Stimulated activated CD8-positive, alpha-beta memory T cell treated with anti-CD3 and anti-CD28 coated beads, Interleukin-2, amount 100 ng/mL, for 48 hours (primary cell): Measurements from ENCODE around the gene DNAJC11.
"Not testable (repeated sequence)": the region's sequence is repeated elsewhere in the genome, so short reads cannot be mapped to it uniquely, and the experiment has no call there.

Source experiments
- DNase-seq, 2 donors: peaks; one replicate each; pipeline ENCODE4 v3.0.0-alpha.2; 2020; ENCODE audit warnings: low read depth in 2 of 2

The DNAJC11 gene

GRCh38 chr1:6652986-6653385 is 48.6 kb downstream of the DNAJC11 start:
- no peak for DNase-seq

GRCh38 chr1:6651909-6652308 is 49.7 kb downstream of the DNAJC11 start:
- no peak for DNase-seq

DNA sequence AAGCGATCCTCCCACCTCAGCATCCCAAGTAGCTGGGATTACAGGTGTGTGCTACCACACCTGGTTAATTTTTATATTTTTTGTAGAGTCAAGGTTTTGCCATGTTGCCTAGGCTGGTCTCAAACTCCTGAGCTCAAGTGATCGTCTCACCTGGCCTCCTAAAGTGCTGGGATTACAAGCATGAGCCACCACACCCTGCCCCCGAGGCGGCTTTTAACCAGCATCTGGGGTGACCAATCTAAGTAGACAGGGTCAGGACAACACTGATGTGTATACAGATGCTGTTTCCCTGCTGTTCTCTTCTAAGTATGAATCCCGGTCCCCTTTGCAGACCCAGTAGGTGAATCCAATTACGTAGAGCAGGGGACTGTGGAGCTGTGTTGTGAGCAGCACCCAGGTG is 53.1 kb downstream of the DNAJC11 start:
- DNase-seq, result no peak

- no peak for DNase-seq
These were observed 55.0 kb downstream of the DNAJC11 start for GRCh38 chr1:6646499-6647148.

DNA sequence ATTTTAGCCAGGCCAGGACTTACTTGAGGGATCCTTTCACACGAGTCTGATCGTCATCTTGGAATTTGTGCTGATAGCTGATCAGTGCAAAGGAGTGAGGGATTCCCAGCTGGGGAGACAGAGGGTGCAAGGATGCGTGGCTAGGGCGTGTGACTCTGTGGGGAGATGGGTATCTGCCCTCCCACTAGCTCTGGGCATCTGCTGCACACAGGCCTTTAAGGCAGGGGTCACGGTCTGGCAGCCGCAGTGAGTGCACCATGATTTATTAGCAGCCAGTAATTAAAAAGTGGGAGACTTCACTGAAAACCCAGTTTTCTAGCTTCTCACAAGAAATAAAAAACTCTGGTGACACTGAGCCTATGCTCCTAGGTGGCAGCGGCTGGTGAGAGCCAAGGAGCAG is 56.6 kb downstream of the DNAJC11 start:
- DNase-seq, result no peak

GRCh38 chr1:6640867-6641266 is 60.7 kb downstream of the DNAJC11 start:
- not testable (repeated sequence) for DNase-seq

- DNase-seq, result no peak
These were observed 63.4 kb downstream of the DNAJC11 start for GRCh38 chr1:6638226-6638625.

DNA sequence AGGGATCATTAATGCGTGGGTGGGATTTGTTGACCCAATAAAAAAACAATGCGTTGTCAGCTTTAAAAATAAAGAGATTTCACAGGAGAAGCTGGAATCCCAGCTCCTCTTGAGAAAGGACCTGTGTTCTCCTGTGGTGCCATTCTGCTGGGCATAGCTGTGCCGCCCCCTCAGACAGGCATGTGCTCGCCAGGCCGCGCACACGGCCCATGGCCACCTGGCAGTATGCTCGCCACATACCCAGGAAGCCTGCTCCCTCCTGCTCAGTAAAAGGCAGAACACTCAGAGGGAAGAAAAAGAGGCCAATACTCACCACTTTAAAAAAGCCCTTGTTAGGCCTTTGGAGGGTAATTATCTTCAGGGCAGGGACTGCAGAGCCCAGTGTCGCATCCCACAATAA is 63.8 kb downstream of the DNAJC11 start:
- DNase-seq, result no peak

DNA sequence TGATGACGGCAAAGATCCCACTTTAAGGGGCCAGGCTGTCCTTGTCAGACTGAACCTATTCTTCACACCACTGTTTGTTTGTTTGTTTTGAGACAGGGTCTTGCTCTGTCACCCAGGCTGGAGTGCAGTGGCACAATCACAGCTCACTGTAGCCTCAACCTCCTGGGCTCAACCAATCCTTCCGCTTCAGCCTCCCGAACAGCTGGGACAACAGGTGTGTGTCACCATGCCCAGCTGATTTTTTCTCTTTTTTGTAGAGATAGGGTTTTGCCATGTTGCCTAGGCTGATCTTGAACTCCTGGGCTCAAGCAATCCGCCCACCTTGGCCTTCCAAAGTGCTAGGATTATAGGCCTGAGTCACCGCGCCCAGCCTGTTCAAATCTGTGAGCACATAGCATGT is 64.8 kb downstream of the DNAJC11 start:
- not testable (repeated sequence) for DNase-seq

- DNase-seq, result no peak
These were observed 65.5 kb downstream of the DNAJC11 start for GRCh38 chr1:6635910-6636760.

DNA sequence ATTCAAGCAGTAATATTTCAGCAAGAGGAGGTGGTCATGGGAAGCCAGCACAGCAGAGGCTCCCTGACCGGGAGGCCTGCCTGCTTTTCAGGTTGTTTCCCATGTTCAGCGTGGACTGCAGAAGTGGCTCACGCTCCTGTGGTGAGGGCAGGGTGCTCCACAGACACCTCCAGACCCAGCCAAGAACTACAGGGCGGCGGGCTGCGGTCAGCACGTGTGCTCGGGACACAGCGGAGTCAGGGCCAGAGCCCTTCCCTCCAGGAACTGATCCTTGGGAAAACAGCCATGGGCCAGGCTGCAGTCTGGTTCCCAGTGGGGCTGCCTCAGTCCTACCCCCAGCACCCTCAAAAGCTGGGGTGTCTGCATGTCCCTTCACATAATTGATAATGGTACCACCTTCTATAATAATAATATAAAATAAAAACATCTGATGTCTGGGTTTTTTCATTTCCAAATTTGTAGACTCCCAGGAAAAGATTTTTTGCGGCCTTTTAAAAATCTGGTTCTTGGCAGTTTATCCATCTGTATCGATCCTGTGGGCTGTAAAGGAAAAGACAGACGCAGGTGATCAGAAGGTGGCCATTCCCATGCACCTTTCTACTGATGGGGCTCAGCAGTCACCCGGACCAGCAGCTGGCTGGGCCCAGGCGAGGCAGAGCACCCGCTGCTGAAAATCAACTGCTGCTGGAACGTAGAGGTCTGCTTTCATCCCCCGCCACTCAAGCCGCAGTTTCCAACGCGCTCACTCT is 66.3 kb downstream of the DNAJC11 start:
- no peak for DNase-seq

DNA sequence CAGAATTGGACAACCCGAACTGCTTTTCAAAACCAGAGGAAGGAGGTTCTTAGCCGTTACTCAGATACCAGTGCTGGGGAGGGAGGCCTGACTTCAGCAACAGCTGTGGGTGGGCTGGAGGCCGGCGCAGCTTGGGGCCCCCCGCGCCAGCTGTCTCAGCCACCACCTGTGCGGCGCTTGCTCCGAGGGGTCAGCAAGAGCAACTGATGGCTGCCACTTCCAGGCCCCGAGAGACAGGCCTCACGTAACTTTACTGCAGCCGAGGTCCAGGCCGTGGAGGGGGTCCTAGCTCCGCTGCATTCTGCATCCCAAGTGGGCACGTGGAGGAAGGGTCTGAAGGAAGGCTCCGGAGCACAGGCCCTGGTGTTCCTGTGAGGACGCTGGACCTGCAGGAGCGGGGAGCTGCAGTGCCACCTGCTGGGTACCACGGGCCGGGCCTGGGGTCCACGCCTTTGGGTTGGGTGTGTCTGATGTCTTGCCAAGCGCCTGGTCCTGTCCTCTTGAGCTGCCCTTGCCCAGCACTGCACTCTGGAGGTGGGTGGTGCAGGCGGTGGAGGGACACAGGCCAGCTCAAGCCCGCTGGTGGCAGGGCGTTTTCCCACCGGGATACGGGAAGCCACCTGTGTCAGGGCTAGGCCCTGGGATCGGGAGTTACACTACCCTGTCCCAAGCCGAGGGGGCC is 67.1 kb downstream of the DNAJC11 start:
- DNase-seq, result peak in 1 of 2 donors; percentile 17

DNA sequence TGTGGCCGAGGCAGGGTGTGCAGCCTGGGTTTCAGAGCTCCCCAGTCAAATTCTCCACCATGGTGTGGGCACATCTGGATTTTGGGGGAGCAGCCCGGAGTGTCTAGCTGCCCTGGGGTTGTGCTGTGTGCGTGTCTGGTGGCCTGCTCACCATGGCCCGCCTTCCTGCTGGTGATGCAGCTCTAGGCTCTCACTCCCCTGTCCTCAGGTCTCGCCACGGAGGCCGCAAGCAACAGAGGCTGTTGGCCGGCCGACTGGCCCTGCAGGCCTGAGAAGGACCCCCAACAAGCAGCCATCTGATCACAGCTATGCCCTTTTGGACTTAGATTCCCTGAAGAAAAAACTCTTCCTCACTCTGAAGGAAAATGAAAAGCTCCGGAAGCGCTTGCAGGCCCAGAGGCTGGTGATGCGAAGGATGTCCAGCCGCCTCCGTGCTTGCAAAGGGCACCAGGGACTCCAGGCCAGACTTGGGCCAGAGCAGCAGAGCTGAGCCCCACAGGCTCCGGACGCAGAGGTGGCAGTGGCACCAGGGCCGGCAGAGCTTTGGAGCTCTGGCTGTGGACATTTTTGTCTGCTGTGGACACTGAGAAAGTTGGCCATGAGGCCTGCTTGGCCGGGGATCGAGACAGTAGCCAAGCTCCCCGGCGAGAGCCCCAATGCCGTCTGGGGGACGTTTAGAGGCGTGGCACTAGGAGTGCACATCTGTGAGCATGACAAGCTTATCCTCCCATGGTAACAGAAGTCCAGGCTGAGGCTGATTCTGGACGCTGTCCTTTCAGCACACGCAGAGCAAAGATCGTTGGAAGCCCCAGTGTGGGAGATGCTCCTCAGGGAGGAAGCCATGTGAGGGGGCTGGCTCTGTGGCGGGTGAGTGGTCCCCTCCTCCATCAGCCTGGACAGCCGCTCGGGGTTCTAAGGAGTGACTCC is 68.8 kb downstream of the DNAJC11 start:
- DNase-seq, result no peak

DNA sequence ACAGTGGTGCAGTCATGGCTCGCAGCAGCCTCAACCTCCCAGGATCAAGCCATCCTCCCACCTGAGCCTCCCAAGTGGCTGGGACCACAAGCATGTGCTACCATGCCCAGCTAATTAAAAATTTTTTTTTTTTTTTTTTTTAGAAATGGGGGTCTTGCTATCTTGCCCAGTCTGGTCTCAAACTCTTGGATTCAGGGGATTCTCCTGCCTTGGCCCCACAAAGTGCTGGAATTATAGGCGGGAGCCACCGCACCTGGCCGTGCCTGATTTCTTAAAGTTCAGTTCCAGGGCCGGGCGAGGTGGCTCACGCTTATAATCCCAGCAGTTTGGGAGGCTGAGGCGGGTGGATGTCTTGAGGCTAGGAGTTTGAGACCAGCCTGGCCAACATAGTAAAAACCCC is 70.6 kb downstream of the DNAJC11 start:
- no peak for DNase-seq

DNA sequence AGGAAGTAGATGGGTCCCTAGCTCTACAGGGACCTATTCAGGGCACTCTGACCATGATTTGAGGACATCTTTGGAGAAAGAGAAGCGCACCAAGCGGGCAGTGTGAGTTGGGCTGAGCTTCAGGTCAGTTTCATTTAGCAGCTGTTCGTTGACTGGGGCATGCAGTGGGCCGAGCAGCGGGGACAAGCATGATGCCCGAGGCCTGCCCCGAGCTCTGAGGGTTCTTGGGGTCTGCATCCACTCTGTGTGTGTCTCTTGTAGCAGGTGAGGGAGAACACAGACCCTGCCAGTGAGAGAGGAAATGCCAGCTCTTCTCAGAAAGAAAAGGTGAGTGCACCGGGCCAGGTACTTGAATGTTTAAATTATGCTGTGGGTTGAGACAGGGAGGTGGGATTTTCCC is 71.6 kb downstream of the DNAJC11 start:
- no peak for DNase-seq

DNA sequence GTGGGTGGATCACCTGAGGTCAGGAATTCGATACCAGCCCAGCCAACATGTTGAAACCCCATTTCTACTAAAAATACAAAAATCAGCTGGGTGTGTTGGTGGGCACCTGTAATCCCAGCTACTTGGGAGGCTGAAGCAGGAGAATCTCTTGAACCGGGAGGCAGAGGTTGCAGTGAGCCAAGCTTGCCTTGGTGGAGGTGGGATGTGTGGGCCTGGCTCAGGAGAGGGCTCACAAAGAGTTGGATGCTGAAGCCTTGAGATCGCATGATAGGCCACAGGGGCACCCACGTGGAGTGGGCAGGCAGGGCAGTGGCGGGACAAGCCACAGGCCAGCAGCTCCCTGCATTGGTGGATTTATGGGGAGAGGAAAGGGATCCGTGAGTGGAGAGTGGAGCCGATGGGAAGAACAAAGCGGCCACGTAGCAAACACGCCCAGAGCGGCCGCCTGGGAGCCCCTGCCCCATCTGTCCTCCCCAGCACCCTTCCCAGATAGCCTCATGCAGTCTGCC is 72.6 kb downstream of the DNAJC11 start:
- no peak for DNase-seq

- no peak for DNase-seq
These were observed 73.6 kb downstream of the DNAJC11 start for GRCh38 chr1:6627841-6628545.

GRCh38 chr1:6627031-6627430 is 74.6 kb downstream of the DNAJC11 start:
- no peak for DNase-seq

- no peak for DNase-seq
These were observed 75.9 kb downstream of the DNAJC11 start for GRCh38 chr1:6625584-6626149.
